BLaER1 (cell line): Measurements from ENCODE around the gene ARID3A.

Experiments
- H3K27ac ChIP-seq: shearing (Covaris generic); formaldehyde crosslinking; 2 replicates; pipeline ENCODE4 v1.8.1; 2022
- H3K27me3 ChIP-seq: shearing (Covaris generic); formaldehyde crosslinking; 2 replicates; pipeline ENCODE4 v1.8.1; 2022
- H3K36me3 ChIP-seq: shearing (Covaris generic); formaldehyde crosslinking; 2 replicates; pipeline ENCODE4 v1.8.1; 2022
- H3K4me1 ChIP-seq: shearing (Covaris generic); formaldehyde crosslinking; 2 replicates; pipeline ENCODE4 v1.8.1; 2022
- H3K4me2 ChIP-seq: shearing (Covaris generic); formaldehyde crosslinking; 2 replicates; pipeline ENCODE4 v1.8.1; 2022
- H3K4me3 ChIP-seq: shearing (Covaris generic); formaldehyde crosslinking; 2 replicates; pipeline ENCODE4 v1.8.1; 2022
- H3K9ac ChIP-seq: shearing (Covaris generic); formaldehyde crosslinking; 2 replicates; pipeline ENCODE4 v1.8.1; 2022
- H3K9me3 ChIP-seq: shearing (Covaris generic); formaldehyde crosslinking; 2 replicates; pipeline ENCODE4 v1.8.1; 2022
- H4K20me1 ChIP-seq: shearing (Covaris generic); formaldehyde crosslinking; 2 replicates; pipeline ENCODE4 v1.8.1; 2022
- Cebpa-rat ChIP-seq: shearing (Covaris generic); IDR thresholded peaks from 2 replicates; pipeline ENCODE4 v1.8.1; 2022

The ARID3A gene

DNA sequence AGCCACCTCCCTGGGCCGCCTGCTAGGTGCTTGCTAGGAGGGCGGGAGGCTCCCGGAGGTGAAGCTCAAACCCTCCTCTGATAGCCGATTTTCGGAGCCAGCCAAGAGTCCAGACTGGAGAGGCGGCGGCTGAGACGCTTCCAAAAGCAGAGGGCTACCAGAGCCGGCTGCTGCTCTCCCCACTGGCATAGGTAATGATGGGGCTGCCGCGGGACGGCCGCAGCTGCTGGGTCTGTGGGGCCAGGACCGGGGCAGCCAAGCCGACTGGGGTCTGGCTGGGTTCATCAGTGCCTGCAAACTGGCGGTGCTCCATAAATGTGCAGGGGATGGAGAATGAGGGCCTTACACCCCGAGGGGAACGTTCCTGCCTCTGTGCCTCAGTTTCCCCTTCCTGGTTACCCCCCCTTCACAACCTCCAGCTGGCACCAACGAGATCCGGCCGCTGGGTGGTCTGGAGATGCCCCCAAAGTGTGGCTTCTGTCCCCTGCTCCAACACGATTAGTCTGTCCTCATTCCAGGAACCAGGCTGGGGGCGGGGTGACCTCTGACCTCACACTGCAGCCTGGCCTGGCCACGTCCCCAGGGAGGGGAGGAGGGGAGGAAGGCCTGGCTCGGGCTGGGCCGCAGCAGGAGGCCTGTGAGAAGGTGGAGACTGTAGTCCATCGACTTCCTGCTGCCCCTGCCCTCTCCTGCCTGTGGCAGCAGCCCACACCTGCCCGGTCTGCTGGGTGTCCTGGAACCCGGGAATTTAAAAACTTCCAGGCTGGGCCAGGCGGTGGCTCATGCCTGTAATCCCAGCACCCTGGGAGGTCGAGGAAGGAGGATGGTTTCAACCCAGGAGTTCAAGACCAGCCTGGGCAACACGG lies 54.5 kb downstream of the ARID3A start:
- no peak overlapping the region for H3K4me2 ChIP-seq
- no peak overlapping the region for H3K4me3 ChIP-seq
- no peak overlapping the region for H3K27ac ChIP-seq
- H3K27me3 ChIP-seq = no peaks in the 10 kb centered on the region
- TF ChIP-seq Cebpa-rat = no peak
- no peak overlapping the region for H3K9ac ChIP-seq
- H3K4me1 ChIP-seq = peaks cover 34% of the 10 kb centered on the region
- no peaks in the 10 kb centered on the region for H3K9me3 ChIP-seq
- no peaks in the 10 kb centered on the region for H3K36me3 ChIP-seq
- H4K20me1 ChIP-seq = peaks cover 7% of the 10 kb centered on the region

DNA sequence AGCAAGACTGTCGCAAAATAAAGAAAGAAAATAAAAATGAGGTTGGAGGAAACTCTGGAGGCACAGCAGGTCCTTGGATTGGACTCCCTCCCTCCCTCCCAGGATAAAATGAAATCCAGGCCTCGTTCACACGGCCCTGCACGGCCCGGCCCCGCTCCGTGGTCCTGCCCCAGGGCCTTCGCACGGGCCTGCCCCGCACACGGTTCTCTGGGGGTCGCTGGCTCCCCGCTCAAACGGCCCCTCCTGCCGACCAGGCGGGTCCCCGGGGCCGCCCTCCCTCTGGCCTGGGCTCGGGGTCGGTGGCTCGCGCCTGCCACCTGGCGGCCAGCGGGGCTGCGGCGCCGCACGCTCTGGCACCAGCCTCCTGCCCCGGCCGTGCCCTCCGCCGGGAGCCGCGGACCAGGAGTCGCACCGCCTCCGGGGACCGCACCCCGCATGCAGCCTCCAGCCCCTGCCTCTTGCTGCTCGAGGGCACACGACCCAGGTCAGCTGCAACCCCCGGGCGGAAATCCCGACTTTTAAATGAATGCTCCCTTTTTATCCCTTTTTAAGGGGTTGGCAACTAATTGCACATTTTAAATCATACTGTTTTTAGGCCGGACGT lies 56.8 kb downstream of the ARID3A start:
- H3K27me3 ChIP-seq = no peaks in the 10 kb centered on the region
- H3K4me3 ChIP-seq = peak overlapping the region; percentile 36; the same call in 1 of the 2 replicates
- no peak overlapping the region for H3K9ac ChIP-seq
- no peaks in the 10 kb centered on the region for H3K9me3 ChIP-seq
- H3K27ac ChIP-seq = no peak overlapping the region
- H3K4me1 ChIP-seq = peaks cover 41% of the 10 kb centered on the region
- no peak for TF ChIP-seq Cebpa-rat
- H4K20me1 ChIP-seq = peaks cover 29% of the 10 kb centered on the region
- H3K4me2 ChIP-seq = peak overlapping the region; percentile 93
- peaks cover 22% of the 10 kb centered on the region for H3K36me3 ChIP-seq

DNA sequence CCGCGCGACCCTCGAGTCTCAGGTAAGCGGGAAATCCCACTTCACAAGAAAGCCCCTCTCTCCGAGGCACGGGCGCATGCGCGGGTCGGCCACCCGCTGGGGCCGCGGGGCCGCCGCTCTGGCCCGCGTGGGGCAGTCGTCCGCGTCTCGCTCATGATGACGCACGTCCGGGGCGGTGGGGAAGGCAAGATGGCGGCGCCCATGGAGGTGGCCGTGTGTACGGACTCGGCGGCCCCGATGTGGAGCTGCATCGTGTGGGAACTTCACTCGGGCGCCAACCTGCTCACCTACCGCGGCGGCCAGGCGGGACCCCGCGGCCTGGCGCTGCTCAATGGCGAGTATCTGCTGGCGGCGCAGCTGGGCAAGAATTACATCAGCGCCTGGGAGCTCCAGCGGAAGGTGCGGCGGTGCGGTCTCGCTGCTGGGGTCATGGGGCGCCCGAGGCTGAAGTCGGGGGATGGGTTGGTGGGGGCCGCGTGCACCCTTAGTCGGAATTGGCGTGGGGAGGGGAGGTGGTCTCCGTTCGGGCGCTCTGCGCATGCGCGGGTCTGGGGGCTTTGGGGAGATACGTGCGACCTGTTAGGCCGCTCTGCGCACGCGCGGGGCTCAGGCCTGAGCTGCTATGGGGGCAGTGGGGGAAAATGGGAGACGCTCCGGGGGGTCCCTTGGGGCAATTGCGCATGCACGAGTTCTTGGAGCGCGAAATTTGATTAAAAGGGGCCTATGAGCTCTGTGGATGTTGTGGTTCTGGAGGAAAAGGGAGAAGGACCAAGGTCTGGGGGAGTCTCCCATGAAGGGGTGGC lies 58.5 kb downstream of the ARID3A start, which contains the start of gene WDR18:
Gene WDR18 (plus strand): TSS at position 181 of the 803 bp plus-strand sequence. CDS start 9 bp downstream, at position 190.
- Histone ChIP-seq H3K36me3 (peaks cover 36% of the 10 kb centered on the region), H3K27ac (peak within 1 kb of the TSS; percentile 92), H3K27me3 (no peaks in the 10 kb centered on the region), H4K20me1 (peaks cover 40% of the 10 kb centered on the region), H3K4me2 (peak within 1 kb of the TSS; percentile 93), H3K9me3 (no peaks in the 10 kb centered on the region), H3K9ac (peak within 1 kb of the TSS; percentile 93), H3K4me1 (peaks cover 56% of the 10 kb centered on the region), H3K4me3 (peak within 1 kb of the TSS; percentile 90)
- TF ChIP-seq Cebpa-rat = no peak

DNA sequence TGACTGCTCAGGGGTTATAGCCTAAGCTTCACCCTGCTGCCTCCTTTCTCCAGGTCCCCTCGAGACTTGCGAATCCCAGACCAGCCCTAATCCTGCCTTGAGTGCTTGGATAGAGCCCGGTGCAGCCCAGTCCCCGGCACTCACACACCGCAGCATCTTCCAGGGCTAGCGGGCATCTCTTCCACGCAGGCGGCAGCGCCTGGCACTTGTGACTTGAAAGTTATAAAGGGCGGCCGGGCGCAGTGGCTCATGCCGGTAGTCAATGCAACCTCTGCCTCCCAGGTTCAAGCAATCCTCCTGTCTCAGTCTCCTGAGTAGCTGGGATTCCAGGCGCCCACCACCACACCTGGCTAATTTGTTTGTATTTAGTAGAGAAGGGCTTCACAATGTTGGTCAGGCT lies 60.2 kb downstream of the ARID3A start:
- peaks cover 53% of the 10 kb centered on the region for H3K36me3 ChIP-seq
- peaks cover 48% of the 10 kb centered on the region for H4K20me1 ChIP-seq
- TF ChIP-seq Cebpa-rat = no peak
- no peak overlapping the region for H3K27ac ChIP-seq
- no peak overlapping the region for H3K4me2 ChIP-seq
- no peaks in the 10 kb centered on the region for H3K9me3 ChIP-seq
- peaks cover 51% of the 10 kb centered on the region for H3K4me1 ChIP-seq
- no peaks in the 10 kb centered on the region for H3K27me3 ChIP-seq
- H3K4me3 ChIP-seq = no peak overlapping the region
- H3K9ac ChIP-seq = no peak overlapping the region

DNA sequence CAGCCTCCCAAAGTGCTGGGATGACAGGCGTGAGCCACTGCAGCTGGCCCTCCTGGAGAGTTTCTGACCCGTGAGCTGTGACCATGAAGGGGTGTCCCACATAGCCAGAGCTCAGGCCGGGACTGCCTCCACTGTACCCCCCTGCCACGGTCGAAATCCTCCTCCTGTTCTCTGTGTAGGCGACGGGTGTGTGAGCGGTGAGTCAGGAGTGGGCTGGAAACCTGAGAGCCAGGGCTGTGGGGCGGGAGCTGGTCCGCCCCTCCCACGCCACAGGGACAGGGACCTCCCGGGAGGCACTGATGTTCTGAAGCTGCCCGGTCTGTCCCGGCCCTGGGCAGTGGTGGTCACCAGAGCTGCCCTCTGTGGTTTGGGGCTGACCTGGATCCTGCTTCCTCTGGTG lies 62.2 kb downstream of the ARID3A start:
- peaks cover 42% of the 10 kb centered on the region for H3K4me1 ChIP-seq
- no peaks in the 10 kb centered on the region for H3K9me3 ChIP-seq
- H3K9ac ChIP-seq = no peak overlapping the region
- no peak overlapping the region for H3K27ac ChIP-seq
- no peak overlapping the region for H3K4me3 ChIP-seq
- H3K27me3 ChIP-seq = no peaks in the 10 kb centered on the region
- no peak for TF ChIP-seq Cebpa-rat
- H3K4me2 ChIP-seq = 0 out of 2 replicates have a peak overlapping the region, but pooled peaks have one; percentile 39
- peaks cover 67% of the 10 kb centered on the region for H3K36me3 ChIP-seq
- peaks cover 61% of the 10 kb centered on the region for H4K20me1 ChIP-seq

DNA sequence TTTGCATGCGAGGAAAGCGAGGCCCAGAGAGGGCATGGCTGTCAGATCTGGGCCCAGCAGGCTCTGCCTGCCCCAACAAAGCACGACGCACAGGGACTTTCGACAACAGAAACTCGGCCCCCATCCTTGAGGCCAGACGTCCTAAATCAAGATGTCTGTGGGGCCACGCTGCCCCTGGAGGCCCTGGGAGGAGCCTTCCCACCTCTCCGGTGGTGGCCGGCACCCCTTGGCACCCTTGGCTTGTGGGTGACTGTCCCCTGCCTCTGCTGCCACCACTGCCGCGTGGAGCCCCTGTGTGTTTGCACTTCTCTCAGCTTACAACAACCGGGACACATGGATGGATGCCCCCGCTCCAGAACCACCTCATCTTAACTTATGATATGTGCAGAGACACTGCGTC lies 62.7 kb downstream of the ARID3A start:
- Histone ChIP-seq H3K27me3 (no peaks in the 10 kb centered on the region), H3K9me3 (no peaks in the 10 kb centered on the region), H3K4me1 (peaks cover 38% of the 10 kb centered on the region), H3K27ac (no peak overlapping the region), H4K20me1 (peaks cover 66% of the 10 kb centered on the region), H3K4me3 (no peak overlapping the region), H3K4me2 (peak overlapping the region; percentile 39; the same call in 1 of the 2 replicates), H3K36me3 (peaks cover 71% of the 10 kb centered on the region), H3K9ac (no peak overlapping the region)
- TF ChIP-seq Cebpa-rat = no peak

DNA sequence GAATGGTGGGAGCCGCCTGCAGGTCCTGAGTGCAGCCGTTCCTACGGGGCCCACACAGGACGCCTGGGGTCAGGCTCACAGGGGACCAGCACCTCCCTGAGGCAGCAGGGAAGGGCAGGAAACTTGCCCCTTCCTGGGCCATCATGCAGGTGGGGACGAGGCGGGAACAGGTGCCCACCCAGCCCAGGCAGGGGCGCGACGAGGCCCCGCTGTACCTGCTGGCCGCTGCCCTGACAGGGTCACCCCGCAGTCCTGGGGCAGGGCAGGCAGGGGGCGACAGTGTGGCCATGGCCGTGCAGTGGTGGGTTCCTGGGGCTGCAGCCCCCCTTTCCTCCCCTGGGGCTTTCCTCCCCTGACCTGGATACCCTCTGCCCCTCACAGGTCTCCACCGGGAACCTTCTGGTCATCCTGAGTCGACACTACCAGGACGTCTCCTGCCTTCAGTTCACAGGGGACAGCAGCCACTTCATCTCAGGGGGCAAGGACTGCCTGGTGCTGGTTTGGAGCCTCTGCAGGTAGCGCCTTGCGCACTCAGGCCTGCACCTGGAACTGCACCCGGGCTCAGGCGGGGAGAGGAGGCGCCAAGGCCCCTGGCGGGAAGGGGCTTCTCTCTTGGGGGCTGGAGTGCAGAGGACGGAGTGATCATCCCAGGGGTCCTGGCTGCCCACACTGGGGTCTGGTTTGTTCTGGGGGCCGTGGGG lies 63.7 kb downstream of the ARID3A start:
- Histone ChIP-seq H3K9ac (no peak overlapping the region), H4K20me1 (peaks cover 76% of the 10 kb centered on the region), H3K27me3 (peaks cover 2% of the 10 kb centered on the region; the same call in 1 of the 2 replicates), H3K4me3 (no peak overlapping the region), H3K4me2 (peak overlapping the region; percentile 39), H3K4me1 (peaks cover 37% of the 10 kb centered on the region), H3K36me3 (peaks cover 81% of the 10 kb centered on the region), H3K9me3 (no peaks in the 10 kb centered on the region), H3K27ac (no peak overlapping the region)
- no peak for TF ChIP-seq Cebpa-rat

DNA sequence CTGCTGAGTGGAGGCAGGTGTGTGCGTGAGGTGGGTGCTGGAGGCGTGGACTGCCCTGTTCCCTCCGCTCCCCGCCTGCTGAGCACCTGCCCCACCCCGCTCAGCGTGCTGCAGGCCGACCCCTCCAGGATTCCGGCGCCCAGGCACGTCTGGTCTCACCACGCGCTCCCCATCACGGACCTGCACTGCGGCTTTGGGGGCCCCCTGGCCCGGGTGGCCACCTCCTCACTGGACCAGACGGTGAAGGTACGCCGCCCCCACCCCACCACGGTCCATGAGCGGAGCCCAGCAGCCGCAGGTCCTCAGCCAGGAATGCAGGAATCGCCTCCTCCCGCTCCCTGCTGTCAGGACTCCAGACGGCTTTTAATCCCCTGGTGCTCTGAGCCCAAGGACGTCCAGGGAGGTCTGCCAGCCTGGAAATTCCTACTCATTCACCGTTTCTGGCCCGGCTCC lies 64.3 kb downstream of the ARID3A start:
- Histone ChIP-seq H3K9me3 (no peaks in the 10 kb centered on the region), H3K27ac (no peak overlapping the region), H3K4me2 (no peak overlapping the region), H4K20me1 (peaks cover 77% of the 10 kb centered on the region), H3K4me1 (peaks cover 38% of the 10 kb centered on the region), H3K27me3 (peaks cover 8% of the 10 kb centered on the region), H3K4me3 (no peak overlapping the region), H3K9ac (no peak overlapping the region), H3K36me3 (peaks cover 87% of the 10 kb centered on the region)
- TF ChIP-seq Cebpa-rat = no peak

DNA sequence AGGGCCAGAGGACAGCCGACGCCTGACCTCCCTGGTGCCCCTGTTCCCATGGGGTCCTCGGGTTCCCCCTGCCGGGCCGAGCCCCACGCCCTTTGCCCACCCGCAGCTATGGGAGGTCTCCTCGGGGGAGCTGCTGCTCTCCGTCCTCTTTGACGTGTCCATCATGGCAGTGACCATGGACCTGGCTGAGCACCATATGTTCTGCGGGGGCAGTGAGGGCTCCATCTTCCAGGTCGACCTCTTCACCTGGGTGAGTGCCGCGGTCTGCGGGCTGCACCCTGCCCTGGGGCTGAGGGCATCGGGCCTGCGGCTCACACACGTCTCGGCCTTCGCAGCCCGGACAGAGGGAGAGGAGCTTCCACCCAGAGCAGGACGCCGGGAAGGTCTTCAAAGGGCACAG lies 64.9 kb downstream of the ARID3A start:
- H3K4me3 ChIP-seq = no peak overlapping the region
- peaks cover 14% of the 10 kb centered on the region for H3K27me3 ChIP-seq
- H3K9ac ChIP-seq = no peak overlapping the region
- H4K20me1 ChIP-seq = peaks cover 77% of the 10 kb centered on the region
- H3K36me3 ChIP-seq = peaks cover 84% of the 10 kb centered on the region
- no peak for TF ChIP-seq Cebpa-rat
- H3K4me2 ChIP-seq = no peak overlapping the region
- no peaks in the 10 kb centered on the region for H3K9me3 ChIP-seq
- peaks cover 38% of the 10 kb centered on the region for H3K4me1 ChIP-seq
- H3K27ac ChIP-seq = no peak overlapping the region
